Measurements from ENCODE around the gene LARP4B.
"Not testable (repeated sequence)": the region's sequence is repeated elsewhere in the genome, so short reads cannot be mapped to it uniquely, and the experiment has no call there.

Gene LARP4B

GRCh38 chr10:785089-785860, 146.2 kb downstream of the LARP4B start:
- no peak for DNase-seq

DNA sequence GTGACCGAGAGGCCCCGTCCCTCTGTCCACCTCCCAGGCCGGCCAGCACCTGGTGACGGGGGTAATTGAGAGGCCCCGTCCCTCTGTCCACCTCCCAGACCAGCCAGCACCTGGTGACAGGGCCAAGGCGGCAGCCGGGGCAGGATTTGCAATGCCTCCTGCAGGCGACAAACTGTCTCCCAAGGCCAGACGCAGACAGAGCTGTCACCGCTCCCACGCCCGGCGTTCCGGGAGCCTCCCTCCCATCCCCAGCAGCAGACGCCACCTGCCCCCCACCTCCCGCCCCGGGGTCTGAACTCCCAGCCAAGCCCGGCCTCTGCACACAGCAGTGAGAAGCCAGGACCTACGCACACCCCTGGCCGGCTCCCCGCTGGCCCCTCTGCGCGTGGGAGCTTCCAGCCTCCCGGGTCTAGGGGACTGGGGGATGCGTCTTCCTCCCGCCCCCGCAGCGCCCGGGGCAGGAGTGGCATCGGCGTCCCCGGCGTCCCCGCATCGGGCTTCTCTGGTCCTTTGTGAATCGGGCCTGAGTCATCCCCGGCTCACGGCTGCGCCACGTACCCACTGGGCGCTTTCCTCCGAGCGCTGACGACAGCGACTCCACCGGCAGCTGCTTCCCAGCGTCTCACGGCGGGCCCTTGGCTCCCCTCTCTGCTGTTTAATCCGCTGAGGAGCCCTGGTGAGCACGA, 147.0 kb downstream of the LARP4B start:
- no peak for DNase-seq

DNA sequence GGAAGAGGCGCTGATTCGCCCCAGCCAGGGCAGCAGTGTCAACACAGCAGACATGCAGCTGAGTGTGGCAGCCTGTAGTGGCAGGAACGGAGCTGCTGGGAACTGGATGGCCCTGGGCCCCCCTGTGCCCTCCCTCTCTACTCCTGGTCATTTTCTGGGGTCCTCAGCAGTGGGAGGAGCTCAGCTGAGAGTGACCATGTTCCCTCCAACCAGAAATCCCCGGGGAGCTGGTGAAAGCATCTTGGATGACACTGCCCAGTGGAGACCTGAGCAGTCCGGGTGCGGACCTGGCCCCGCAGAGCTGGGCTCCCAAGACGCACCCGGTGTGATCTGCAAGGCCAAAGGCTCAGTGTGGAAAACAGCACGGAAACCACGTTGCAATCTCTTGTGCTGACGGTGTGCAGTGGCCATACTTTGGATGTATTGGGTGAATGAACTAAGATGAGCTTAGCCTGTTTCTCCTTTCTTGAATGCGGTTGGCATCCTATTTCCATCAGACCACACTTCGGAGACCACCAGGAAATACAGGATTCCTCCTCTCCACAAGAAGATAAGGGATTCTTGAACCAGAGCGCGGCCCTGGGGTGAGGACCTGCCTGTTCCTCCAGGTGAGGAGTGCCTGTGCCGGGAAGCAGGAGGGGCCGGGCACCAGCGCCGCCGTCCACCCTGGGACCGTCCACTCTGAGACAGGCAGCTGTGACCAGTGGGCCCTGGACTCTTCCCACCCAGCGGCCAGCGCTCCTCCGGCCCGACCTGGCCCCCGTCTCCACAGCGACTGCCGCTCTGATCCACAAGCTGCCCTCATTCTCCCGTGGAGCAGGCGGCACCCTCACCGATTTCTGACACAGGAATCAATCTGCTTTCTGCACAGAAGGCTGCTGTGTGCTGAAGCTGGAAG, 148.5 kb downstream of the LARP4B start:
- no peak for DNase-seq

DNA sequence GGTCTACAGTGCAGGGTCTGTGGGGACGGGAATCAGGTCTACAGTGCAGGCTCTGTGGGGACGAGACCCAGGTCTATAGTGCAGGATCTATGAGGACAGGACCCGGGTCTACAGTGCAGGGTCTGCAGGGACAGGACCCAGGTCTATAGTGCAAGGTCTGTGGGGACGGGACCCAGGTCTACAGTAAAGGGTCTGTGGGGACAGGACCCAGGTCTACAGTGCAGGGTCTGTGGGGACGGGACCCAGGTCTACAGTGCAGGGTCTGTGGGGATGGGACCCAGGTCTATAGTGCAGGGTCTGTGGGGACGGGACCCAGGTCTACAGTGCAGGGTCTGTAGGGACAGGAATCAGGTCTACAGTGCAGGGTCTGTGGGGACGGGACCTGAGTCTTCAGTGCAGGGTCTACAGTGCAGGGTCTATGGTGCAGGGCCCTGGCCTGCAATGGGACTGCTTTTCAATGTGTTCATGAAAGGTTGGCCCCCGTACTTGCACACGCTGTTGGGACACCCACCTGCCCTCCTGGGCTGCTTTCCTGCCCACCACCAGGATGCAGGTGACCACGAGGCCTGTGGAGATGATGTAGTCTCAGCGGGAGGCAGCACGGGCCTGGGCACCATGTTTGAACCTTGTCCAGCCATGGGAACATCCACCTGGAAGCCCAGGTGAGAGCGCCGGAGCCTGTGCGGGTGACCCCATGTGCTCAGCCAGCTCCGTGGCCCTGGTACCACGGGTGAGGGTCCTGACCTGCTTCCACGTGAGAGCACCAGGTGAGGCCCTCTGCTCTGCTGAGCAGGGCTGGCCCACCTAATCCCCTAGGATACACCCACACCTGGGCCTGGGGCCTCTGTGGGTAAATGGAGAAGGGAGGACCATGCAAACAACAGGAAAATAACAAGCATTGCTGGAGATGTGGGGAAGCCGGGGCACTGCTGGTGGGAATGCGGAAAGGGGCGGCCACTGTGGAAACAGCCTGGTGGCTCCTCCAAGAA, 150.7 kb downstream of the LARP4B start:
- no peak for DNase-seq

DNA sequence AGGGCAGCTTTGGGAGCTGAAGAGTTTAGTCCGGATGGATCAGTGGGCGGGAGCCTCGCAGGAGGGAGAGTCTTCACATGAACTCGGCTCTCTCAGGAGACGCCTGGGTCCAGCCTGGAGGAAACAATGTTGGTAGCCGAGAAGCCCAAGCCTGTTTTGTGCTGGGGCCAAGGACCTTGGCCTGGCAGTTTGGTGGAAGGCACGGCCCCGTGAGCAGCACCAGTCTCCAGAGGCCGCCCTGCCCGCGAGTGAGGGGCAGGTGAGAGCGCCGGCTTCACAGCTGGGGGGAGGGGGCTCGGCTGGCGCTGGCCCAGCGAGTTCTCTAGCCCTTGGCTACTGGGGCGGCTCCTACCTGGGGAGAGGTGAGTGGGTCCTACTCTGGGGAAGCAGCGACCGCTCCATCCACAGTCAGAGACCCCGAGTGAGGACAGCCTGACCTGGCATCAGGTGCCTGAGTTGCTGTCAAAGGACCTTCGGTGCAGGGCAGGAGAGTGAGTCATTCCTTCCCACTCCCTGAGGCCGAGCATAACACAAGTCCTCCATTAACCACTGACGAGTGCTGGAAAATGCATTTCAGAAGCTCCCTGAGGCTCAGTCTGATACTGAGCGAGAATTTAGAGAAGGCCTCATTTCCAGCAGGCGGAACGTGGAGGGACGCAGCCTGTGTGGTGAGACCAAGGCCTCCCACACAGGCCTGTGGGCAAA, 152.7 kb downstream of the LARP4B start:
- no peak for DNase-seq

DNA sequence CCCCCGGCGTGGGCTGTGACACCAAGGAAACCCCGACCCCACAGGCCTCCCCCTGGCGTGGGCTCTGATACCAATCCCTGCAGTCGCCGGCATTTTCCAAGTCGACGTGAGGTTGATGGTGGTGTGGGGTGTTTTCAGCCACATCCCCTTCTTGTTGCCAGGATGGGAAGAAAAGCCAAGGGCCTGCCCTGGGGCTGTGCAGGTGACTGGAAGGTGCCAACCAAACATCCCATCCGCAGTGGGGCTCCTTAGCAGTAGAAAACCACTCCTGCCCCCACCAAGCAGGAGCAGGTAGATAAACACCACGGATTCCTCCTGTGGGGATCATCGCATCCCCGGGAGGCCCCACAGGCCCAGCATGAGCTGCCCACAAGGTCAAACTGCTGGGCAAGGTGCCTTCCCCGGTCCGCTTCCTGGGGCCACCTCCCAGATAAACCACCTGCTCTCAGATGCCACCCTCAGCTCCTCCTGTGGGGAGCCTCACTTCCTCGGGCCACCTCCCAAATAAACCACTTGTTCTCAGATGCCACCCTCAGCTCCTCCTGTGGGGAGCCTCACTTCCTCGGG, 153.5 kb downstream of the LARP4B start:
- no peak for DNase-seq

GRCh38 chr10:776772-777171, 154.7 kb downstream of the LARP4B start:
- no peak for DNase-seq

- DNase-seq, result no peak
These were observed 156.0 kb downstream of the LARP4B start for GRCh38 chr10:775245-776075.

DNA sequence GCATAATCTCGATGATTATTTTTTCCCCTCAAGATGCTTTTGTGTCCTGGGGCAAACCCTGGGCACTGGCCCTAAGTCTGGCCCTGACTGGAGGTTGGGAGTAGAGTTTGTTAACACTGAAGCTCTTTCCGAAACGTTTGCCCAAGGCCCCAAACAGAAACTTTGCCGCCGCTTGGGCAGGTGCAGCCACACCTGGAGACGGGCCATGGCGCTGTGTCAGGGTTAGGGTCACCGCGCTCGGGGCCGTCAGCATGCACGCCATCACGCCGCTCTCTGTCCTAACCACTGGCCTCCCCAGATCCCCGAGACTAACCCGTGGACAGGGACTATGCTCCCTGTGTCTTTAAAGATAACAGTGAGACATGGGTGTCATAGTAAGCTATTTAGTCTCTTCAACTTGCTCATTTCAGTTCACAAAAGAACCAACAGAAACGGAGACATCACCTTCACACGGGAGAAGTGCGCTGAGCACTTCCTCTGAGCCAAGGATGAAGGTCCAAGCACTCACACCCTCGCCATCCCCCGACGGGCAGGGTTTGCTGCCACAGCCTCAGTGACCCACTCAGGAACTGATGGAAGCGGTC, 156.8 kb downstream of the LARP4B start:
- no peak for DNase-seq

DNA sequence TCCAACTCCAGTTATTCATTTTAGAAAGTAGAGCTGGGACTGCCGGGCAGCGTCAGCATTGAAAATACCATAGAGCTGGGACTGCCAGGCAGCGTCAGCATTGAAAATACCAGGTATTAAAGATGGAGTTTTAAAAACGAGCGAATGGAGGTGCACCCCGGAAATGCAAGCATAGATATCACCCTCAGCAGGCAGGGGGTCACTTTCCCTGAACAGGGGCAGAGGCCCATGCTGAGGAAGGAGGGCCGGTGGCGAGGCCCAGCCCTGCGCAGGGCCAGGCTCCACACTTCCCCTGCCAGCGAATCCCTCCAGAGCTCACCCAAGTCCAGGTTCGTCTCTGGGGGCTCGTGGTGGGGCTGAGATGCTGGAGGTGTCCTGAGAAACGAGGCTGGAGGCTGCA, 157.3 kb downstream of the LARP4B start:
- DNase-seq, result no peak

GRCh38 chr10:773562-774161, 157.8 kb downstream of the LARP4B start:
- no peak for DNase-seq

DNA sequence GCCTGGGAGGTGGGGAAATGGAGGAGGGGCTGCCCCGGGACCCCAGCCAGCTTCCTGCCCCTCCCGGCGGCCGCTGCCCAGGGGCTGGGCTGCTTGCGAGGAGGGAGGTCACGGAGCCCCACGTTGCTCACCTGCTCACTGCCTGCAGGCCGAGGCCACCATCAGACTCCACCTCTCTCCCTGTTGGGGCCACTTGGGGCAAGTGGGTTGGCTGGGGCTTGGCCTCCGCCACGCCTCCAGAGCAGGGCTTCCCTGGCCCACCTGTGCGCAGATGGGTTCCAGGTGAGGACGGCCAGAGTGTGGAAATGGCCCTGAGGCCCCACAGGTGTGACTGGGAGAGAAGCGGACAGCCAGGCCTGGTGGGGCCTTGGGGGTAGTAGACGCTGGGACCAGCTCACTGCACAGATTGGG, 159.3 kb downstream of the LARP4B start:
- no peak for DNase-seq

GRCh38 chr10:771647-772046, 159.9 kb downstream of the LARP4B start:
- no peak for DNase-seq

DNA sequence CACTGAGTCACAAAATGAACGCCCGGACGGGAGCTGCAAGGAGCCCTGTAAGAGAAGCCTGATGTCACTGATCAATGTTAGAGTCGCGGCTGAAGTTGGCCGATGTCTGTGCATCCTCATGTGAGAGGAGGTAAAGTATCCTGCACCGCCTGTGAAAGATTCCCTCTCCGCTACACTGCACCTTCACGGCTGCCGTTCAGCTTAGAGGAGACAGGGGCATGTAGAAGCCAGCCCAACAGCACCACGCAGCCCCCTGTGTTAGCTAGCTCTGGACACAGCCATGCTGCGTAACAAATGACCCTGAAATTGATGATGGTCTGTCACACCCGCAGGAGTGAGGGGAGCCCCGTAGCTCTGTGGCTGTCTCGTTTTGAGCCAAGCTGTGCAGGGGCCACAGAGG, 160.5 kb downstream of the LARP4B start:
- DNase-seq, result no peak

DNA sequence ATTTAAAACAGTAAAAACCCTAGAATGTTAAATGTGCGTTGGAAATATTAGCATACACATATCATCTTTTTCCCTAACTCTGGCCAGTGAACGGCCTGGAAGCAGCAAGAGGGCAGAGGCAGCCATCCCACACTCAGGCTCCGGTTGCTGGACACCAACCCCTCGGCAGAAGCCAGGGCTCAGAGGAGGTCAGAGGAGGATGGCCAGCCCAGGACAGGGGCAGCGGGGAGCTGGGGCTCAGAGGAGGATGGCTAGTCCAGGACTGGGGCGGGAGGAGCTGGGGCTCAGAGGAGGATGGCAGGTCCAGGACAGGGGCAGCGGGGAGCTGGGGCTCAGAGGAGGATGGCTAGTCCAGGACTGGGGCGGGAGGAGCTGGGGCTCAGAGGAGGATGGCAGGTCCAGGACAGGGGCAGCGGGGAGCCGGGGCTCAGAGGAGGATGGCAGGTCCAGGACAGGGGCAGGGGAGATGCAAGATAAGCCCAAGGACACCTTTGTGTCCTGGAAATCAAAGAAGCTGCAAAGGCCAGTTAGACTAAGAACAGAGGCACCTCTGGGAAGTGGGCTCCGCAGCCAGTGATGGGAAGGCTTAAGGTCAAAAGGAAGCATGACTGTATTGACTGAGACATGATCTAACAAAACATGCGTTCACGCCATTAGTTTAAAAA, 161.3 kb downstream of the LARP4B start:
- not testable (repeated sequence) for DNase-seq

GRCh38 chr10:767794-768193, 163.7 kb downstream of the LARP4B start:
- no peak for DNase-seq

DNA sequence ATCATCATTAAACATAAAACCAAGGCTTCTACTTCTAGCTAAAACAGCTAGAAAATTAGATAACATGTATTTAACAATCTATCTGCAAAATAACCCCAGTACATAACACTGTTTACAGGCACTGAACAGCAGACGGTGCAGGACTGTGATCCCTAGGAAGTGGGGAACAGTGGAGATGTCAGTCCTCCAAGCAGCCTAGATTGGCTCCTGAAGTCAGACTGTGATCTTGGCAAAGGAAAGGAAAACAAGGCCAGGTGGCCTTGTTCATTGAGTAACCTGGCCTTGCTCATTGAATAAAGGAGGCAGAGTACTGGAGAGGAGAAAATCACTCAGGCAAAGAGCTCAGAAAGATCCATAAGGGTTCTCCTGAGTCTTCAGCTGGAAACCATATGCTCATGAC, 164.3 kb downstream of the LARP4B start:
- no peak for DNase-seq

DNA sequence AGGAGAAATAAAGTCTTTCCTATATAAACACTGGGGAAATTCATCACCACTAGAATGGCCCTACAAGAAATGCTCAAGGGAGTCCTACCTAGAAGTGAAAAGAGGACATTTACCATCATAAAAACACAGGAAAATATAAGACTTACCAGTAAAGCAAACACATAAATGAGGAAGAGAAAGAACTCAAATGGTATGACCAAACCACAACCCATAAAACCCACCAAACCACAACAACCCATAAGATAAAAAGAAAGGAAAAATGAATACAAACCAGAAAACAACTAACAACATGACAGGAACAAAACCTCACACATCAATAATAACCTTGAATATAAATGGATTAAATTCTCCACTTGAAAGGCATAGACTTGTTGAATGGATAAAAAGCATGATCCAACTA, 170.1 kb downstream of the LARP4B start:
- DNase-seq, result no peak

DNA sequence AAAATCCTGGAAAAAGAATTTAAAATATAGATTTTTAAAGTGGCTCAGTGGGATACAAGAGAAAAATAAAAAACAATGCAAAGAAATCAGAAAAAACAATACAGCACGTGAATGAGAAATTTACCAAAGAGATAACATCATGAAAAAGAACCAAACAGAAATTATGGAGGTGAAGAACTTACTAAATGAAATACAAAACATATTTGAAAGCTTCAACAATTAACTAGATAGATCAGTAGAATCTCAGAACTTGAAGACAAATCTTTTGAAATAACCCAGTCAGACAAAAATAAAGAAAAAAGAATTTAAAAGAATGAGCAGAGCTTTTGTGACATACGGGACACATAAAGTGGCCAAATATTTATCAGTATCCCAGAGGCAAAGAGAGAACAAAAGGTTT, 170.9 kb downstream of the LARP4B start:
- DNase-seq, result no peak
